Panc1 (cell line): Measurements from ENCODE around the gene TFAP2D.

ENCODE experiments used
- CTCF ChIP-seq: fragments of 450-650 bp; IDR thresholded peaks from 2 replicates; pipeline ENCODE4 v1.5.1; 2017; ENCODE audit warnings: mild to moderate bottlenecking
- POLR2AphosphoS5 ChIP-seq: IDR thresholded peaks from 2 replicates; pipeline ENCODE4 v1.6.1; 2012; ENCODE audit warnings: mild to moderate bottlenecking, low read depth, low read length, moderate library complexity
- TF ChIP-seq, protein P1 (sequence below), 2 experiments: IDR thresholded peaks; 2 replicates each; pipeline ENCODE4 v1.6.1; 2011 to 2012; ENCODE audit warnings: low read depth in 2 of 2, control low read depth in 1 of 2, low read length in 1 of 2, mild to moderate bottlenecking in 1 of 2, moderate library complexity in 1 of 2; ENCODE audit not compliant: insufficient read depth in 1 of 2

GRCh38 chr6:50699051-50699775 is 14.1 kb upstream of the TFAP2D start:
- TF ChIP-seq, protein P1, sequence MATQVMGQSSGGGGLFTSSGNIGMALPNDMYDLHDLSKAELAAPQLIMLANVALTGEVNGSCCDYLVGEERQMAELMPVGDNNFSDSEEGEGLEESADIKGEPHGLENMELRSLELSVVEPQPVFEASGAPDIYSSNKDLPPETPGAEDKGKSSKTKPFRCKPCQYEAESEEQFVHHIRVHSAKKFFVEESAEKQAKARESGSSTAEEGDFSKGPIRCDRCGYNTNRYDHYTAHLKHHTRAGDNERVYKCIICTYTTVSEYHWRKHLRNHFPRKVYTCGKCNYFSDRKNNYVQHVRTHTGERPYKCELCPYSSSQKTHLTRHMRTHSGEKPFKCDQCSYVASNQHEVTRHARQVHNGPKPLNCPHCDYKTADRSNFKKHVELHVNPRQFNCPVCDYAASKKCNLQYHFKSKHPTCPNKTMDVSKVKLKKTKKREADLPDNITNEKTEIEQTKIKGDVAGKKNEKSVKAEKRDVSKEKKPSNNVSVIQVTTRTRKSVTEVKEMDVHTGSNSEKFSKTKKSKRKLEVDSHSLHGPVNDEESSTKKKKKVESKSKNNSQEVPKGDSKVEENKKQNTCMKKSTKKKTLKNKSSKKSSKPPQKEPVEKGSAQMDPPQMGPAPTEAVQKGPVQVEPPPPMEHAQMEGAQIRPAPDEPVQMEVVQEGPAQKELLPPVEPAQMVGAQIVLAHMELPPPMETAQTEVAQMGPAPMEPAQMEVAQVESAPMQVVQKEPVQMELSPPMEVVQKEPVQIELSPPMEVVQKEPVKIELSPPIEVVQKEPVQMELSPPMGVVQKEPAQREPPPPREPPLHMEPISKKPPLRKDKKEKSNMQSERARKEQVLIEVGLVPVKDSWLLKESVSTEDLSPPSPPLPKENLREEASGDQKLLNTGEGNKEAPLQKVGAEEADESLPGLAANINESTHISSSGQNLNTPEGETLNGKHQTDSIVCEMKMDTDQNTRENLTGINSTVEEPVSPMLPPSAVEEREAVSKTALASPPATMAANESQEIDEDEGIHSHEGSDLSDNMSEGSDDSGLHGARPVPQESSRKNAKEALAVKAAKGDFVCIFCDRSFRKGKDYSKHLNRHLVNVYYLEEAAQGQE (IDR thresholded peaks at IDR 0.05; ENCODE audit: insufficient read depth in 1 of 2, low read depth in 2 of 2, low read length in 1 of 2), result peak; percentile 69 to 73
- no peak for TF ChIP-seq CTCF
- no peak for TF ChIP-seq POLR2AphosphoS5
